HEK293 (cell line): ENCODE measurements around the gene NFKBIA.

Source experiments
- CTCF ChIA-PET: fragments of 350-600 bp; formaldehyde crosslinking; extraction: SDS; loops from one replicate; lab custom pipeline; 2021; ENCODE audit warnings: antibody characterized with exemption; lab: Yijun Ruan, JAX
- POLR2A ChIA-PET: fragments of 300-600 bp; formaldehyde crosslinking; extraction: SDS; loops from one replicate; lab custom pipeline; 2020; ENCODE audit warnings: antibody characterized with exemption, inconsistent platforms; lab: Yijun Ruan, JAX
- H3K27ac ChIP-seq: fragments of 200-500 bp; sonication (Bioruptor generic); 2 replicates; pipeline ENCODE4 v1.5.1; 2014; ENCODE audit warnings: low read depth, low read length, control low read depth, inconsistent platforms; ENCODE audit errors: extremely low read depth
- H3K36me3 ChIP-seq, 2 experiments: fragments of 200-500 bp in 1 of 2; sonication (Bioruptor generic) in 1 of 2; 1 replicate in 1 of 2; 2 replicates in 1 of 2; pipeline ENCODE4 v1.5.1; 2014 to 2017; ENCODE audit warnings: inconsistent platforms in 2 of 2, low read length in 2 of 2; ENCODE audit not compliant: control insufficient read depth in 2 of 2, insufficient read depth in 1 of 2
- H3K4me1 ChIP-seq: fragments of 200-500 bp; sonication (Bioruptor generic); 2 replicates; pipeline ENCODE4 v1.5.1; 2014; ENCODE audit warnings: mild to moderate bottlenecking, low read length, inconsistent platforms; ENCODE audit not compliant: control insufficient read depth, insufficient read depth
- H3K4me3 ChIP-seq: 2 replicates; pipeline ENCODE4 v1.5.1; 2011; ENCODE audit warnings: low read depth, mild to moderate bottlenecking, control low read depth, low read length, moderate library complexity
- H3K9me3 ChIP-seq: fragments of 200-500 bp; sonication (Bioruptor generic); 2 replicates; pipeline ENCODE4 v1.5.1; 2014; ENCODE audit warnings: low read depth, low read length, inconsistent platforms; ENCODE audit not compliant: control insufficient read depth, insufficient read depth
- BCL11B ChIP-seq: fragments of 450-650 bp; formaldehyde crosslinking; IDR thresholded peaks from 2 replicates; pipeline ENCODE4 v1.5.1; 2016; ENCODE audit warnings: low read depth, missing biosample characterization, missing genetic modification characterization
- GLIS2 ChIP-seq: fragments of 450-650 bp; formaldehyde crosslinking; IDR thresholded peaks from 2 replicates; pipeline ENCODE4 v1.5.1; 2016; ENCODE audit warnings: missing biosample characterization, missing genetic modification characterization
- HOXA7 ChIP-seq: sonication (generic); formaldehyde crosslinking; IDR thresholded peaks from 2 replicates; pipeline ENCODE4 v1.8.1; 2022; ENCODE audit warnings: missing genetic modification reagents, borderline replicate concordance
- HOXC10 ChIP-seq: sonication (generic); formaldehyde crosslinking; IDR thresholded peaks from 2 replicates; pipeline ENCODE4 v1.8.1; 2023; ENCODE audit warnings: mild to moderate bottlenecking, missing genetic modification reagents
- HOXD13 ChIP-seq: sonication (generic); formaldehyde crosslinking; IDR thresholded peaks from 2 replicates; pipeline ENCODE4 v1.8.0; 2022; ENCODE audit warnings: missing genetic modification reagents, borderline replicate concordance
- REPIN1 ChIP-seq: fragments of 450-650 bp; formaldehyde crosslinking; IDR thresholded peaks from 2 replicates; pipeline ENCODE4 v1.5.1; 2017; ENCODE audit warnings: missing biosample characterization, missing genetic modification characterization, low read depth
- SETDB1 ChIP-seq: IDR thresholded peaks from one replicate; pipeline ENCODE4 v1.6.1; 2017; ENCODE audit warnings: mild to moderate bottlenecking, low read length, moderate library complexity, mixed read lengths; ENCODE audit not compliant: insufficient read length
- WT1 ChIP-seq: fragments of 450-650 bp; formaldehyde crosslinking; IDR thresholded peaks from 2 replicates; pipeline ENCODE4 v1.5.1; 2016; ENCODE audit warnings: missing biosample characterization, missing genetic modification characterization
- ZBTB1 ChIP-seq: fragments of 450-650 bp; formaldehyde crosslinking; IDR thresholded peaks from 2 replicates; pipeline ENCODE4 v1.5.1; 2016; ENCODE audit warnings: missing biosample characterization, missing genetic modification characterization
- ZBTB44 ChIP-seq: fragments of 450-650 bp; IDR thresholded peaks from 2 replicates; pipeline ENCODE4 v1.5.1; 2018; ENCODE audit warnings: missing biosample characterization, mild to moderate bottlenecking, missing genetic modification characterization
- ZBTB6 ChIP-seq: fragments of 450-650 bp; formaldehyde crosslinking; IDR thresholded peaks from 2 replicates; pipeline ENCODE4 v1.5.1; 2017; ENCODE audit warnings: missing biosample characterization, missing genetic modification characterization
- ZIC2 ChIP-seq: fragments of 450-650 bp; formaldehyde crosslinking; IDR thresholded peaks from 2 replicates; pipeline ENCODE4 v1.5.1; 2016; ENCODE audit warnings: missing biosample characterization, missing genetic modification characterization
- ZNF121 ChIP-seq: fragments of 450-650 bp; formaldehyde crosslinking; IDR thresholded peaks from 2 replicates; pipeline ENCODE4 v1.5.1; 2016; ENCODE audit warnings: missing biosample characterization, missing genetic modification characterization
- ZNF174 ChIP-seq: fragments of 450-650 bp; formaldehyde crosslinking; IDR thresholded peaks from 2 replicates; pipeline ENCODE4 v1.5.0; 2017; ENCODE audit warnings: missing biosample characterization, mild to moderate bottlenecking, missing genetic modification characterization
- ZNF214 ChIP-seq: fragments of 450-650 bp; formaldehyde crosslinking; IDR thresholded peaks from 2 replicates; pipeline ENCODE4 v1.5.1; 2017; ENCODE audit warnings: missing biosample characterization, mild to moderate bottlenecking, missing genetic modification characterization, borderline replicate concordance
- ZNF248 ChIP-seq: fragments of 450-650 bp; formaldehyde crosslinking; IDR thresholded peaks from 2 replicates; pipeline ENCODE4 v1.5.1; 2017; ENCODE audit warnings: missing biosample characterization, missing genetic modification characterization
- ZNF335 ChIP-seq: fragments of 450-650 bp; formaldehyde crosslinking; conservative IDR thresholded peaks from 2 replicates; pipeline ENCODE4 v1.5.1; 2016; ENCODE audit warnings: missing biosample characterization, missing genetic modification characterization
- ZNF37A ChIP-seq: fragments of 450-650 bp; IDR thresholded peaks from 2 replicates; pipeline ENCODE4 v1.5.1; 2018; ENCODE audit warnings: missing biosample characterization, missing genetic modification characterization
- ZNF391 ChIP-seq: fragments of 450-650 bp; formaldehyde crosslinking; IDR thresholded peaks from 2 replicates; pipeline ENCODE4 v1.5.1; 2016; ENCODE audit warnings: low read depth, missing biosample characterization, missing genetic modification characterization, borderline replicate concordance
- ZNF423 ChIP-seq: fragments of 450-650 bp; formaldehyde crosslinking; IDR thresholded peaks from 2 replicates; pipeline ENCODE4 v1.5.1; 2016; ENCODE audit warnings: missing biosample characterization, missing genetic modification characterization
- ZNF513 ChIP-seq: fragments of 450-650 bp; IDR thresholded peaks from 2 replicates; pipeline ENCODE4 v1.5.1; 2018; ENCODE audit warnings: missing biosample characterization, missing genetic modification characterization
- ZNF521 ChIP-seq: fragments of 450-650 bp; formaldehyde crosslinking; IDR thresholded peaks from 2 replicates; pipeline ENCODE4 v1.5.1; 2017; ENCODE audit warnings: missing biosample characterization, mild to moderate bottlenecking, missing genetic modification characterization
- ZNF555 ChIP-seq: fragments of 450-650 bp; formaldehyde crosslinking; conservative IDR thresholded peaks from 2 replicates; pipeline ENCODE4 v1.5.1; 2017; ENCODE audit warnings: missing biosample characterization, mild to moderate bottlenecking, missing genetic modification characterization, inconsistent platforms
- ZNF560 ChIP-seq: fragments of 450-650 bp; formaldehyde crosslinking; IDR thresholded peaks from 2 replicates; pipeline ENCODE4 v1.5.1; 2017; ENCODE audit warnings: missing biosample characterization, missing genetic modification characterization, borderline replicate concordance
- ZNF621 ChIP-seq: fragments of 450-650 bp; formaldehyde crosslinking; IDR thresholded peaks from 2 replicates; pipeline ENCODE4 v1.5.1; 2017; ENCODE audit warnings: missing biosample characterization, missing genetic modification characterization
- ZNF660 ChIP-seq: fragments of 450-650 bp; IDR thresholded peaks from 2 replicates; pipeline ENCODE4 v1.5.1; 2018; ENCODE audit warnings: missing biosample characterization, mild to moderate bottlenecking, missing genetic modification characterization
- ZNF692 ChIP-seq: fragments of 450-650 bp; formaldehyde crosslinking; IDR thresholded peaks from 2 replicates; pipeline ENCODE4 v1.5.1; 2016; ENCODE audit warnings: missing biosample characterization, missing genetic modification characterization
- ZNF830 ChIP-seq: fragments of 450-650 bp; IDR thresholded peaks from 2 replicates; pipeline ENCODE4 v1.5.0; 2018; ENCODE audit warnings: missing biosample characterization, missing genetic modification characterization, low read depth, mild to moderate bottlenecking, moderate library complexity
- ZSCAN18 ChIP-seq: fragments of 450-650 bp; formaldehyde crosslinking; IDR thresholded peaks from 2 replicates; pipeline ENCODE4 v1.5.1; 2016; ENCODE audit warnings: missing biosample characterization, missing genetic modification characterization
- ZSCAN4 ChIP-seq: fragments of 450-650 bp; formaldehyde crosslinking; IDR thresholded peaks from 2 replicates; pipeline ENCODE4 v1.5.1; 2017; ENCODE audit warnings: missing biosample characterization, missing genetic modification characterization

The NFKBIA gene

GRCh38 chr14:35368139-35368460 is 36.4 kb downstream of the NFKBIA start:
- CTCF ChIA-PET, result no interaction called here
- Histone ChIP-seq H3K9me3 (no peaks in the 10 kb centered on the region), H3K4me1 (no peaks in the 10 kb centered on the region), H3K27ac (no peak overlapping the region), H3K4me3 (no peak overlapping the region), H3K36me3 (no peaks in the 10 kb centered on the region)
- POLR2A ChIA-PET, result no interaction called here
- TF ChIP-seq ZNF174 (tag by site-specific recombination) (no peak), ZNF37A (tag by site-specific recombination) (no peak), ZSCAN4 (tag by site-specific recombination) (no peak), HOXA7 (CRISPR knock-in tag) (no peak), ZNF830 (no peak), ZIC2 (tag by site-specific recombination) (no peak), WT1 (tag by site-specific recombination) (no peak), ZNF248 (no peak), HOXD13 (CRISPR knock-in tag) (no peak), ZBTB1 (no peak), ZNF513 (tag by site-specific recombination) (no peak), SETDB1 (no peak), ZNF555 (no peak), HOXC10 (CRISPR knock-in tag) (no peak), ZNF692 (tag by site-specific recombination) (no peak), ZNF391 (tag by site-specific recombination) (no peak), BCL11B (no peak), ZNF660 (no peak)

GRCh38 chr14:35367056-35367372 is 37.5 kb downstream of the NFKBIA start:
- ChIA-PET POLR2A (no interaction called here), CTCF (no interaction called here)
- no peak overlapping the region for H3K4me3 ChIP-seq
- no peak overlapping the region for H3K27ac ChIP-seq
- H3K4me1 ChIP-seq, result no peaks in the 10 kb centered on the region
- H3K36me3 ChIP-seq, result no peaks in the 10 kb centered on the region
- H3K9me3 ChIP-seq, result no peaks in the 10 kb centered on the region
- TF ChIP-seq ZNF423 (tag by site-specific recombination) (no peak), GLIS2 (tag by site-specific recombination) (no peak), REPIN1 (tag by site-specific recombination) (no peak), ZNF621 (no peak), ZNF335 (tag by site-specific recombination) (no peak), ZNF521 (tag by site-specific recombination) (no peak), ZNF214 (tag by site-specific recombination) (no peak), ZNF121 (tag by site-specific recombination) (no peak), ZBTB6 (tag by site-specific recombination) (no peak), ZSCAN18 (tag by site-specific recombination) (no peak), ZNF560 (no peak), ZIC2 (tag by site-specific recombination) (no peak), ZBTB44 (no peak)
